GM19035 (cell line): Measurements from ENCODE around the gene USP34.

Source experiments
- ATAC-seq: cut with Tn5 transposase; IDR thresholded peaks from one replicate; pipeline ENCODE4 v1.9.1; 2021; ENCODE audit not compliant: unreplicated experiment

Gene USP34

GRCh38 chr2:61378281-61378680 lies 92.6 kb downstream of the USP34 start:
- no peak for ATAC-seq

- no peak for ATAC-seq
Observed at GRCh38 chr2:61377046-61377445, 93.8 kb downstream of the USP34 start.

DNA sequence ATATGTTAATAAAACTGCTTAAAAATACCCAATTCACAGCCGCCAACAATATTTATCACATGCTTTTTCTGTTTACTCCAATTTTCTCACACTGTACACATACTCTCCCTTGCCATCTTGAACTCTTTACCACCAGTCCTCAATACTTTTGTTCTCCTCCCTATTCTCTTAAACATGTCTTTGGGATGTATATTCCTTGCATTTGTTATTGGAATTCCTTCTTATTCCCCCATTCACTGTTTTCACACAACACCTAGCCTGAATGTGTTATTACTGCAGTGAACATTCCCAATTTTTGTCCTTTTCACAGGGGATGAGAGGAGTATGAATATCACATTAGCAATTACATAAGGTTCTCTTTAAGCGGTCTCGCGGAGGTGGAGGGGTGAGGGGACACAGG lies 94.7 kb downstream of the USP34 start:
- ATAC-seq: no peak

DNA sequence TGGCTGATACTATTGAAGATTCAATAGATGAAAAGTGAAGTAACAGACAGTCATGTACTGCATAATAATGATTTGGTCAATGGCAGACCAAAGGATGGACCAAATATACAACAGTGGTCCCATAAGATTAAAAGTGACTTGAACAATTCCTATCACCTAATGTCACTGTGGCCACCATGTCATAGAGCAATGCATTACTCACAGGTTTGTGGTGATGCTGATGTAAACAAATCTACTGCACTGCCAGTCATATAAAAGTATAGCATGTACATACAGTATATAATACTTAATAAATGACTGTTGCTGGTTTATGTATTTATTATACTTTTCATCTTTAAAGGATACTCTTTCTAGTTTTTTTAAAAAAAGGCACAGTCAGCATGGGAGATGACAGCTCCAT lies 99.9 kb downstream of the USP34 start:
- no peak for ATAC-seq

DNA sequence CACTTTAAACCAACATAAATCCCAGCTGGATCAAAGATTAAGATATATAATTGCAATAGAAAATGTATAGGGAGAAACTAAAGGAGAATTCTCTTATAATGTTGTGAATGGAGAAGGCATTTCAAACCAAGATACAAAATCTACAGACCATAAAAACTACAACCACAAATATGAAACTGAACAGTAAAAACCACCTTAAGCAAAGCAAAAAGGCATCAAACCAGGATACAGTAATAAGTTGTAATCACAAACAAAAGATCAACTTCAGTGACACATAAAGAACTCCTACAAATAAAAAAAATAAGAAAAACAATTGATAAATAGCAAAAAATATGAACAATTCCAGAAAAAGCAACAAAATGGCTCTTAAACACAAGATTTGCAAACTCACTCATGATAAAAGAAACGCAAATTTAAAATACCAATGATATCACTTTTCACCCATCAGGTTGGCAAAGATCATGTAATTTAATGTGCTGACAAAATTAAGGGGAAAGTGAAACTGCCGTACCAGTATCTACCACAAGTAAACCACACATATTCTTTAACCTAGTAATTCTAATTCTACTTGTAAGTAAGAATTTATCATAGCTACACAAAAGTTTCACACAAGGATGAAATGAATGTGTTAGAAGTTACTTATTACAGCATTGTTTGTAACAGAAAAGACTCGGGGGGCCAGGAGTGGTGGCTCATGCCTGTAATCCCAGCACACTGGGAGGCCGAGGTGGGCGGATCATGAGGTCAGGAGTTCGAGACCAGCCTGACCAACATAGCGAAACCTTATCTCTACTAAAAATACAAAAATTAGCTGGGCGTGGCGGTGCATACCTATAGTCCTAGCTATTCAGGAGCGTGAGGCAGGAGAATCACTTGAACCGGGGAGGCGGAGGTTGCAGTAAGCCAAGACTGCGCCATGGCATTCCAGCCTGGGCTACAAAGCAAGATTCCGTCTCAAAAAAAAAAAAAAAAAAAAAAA lies 101.9 kb downstream of the USP34 start:
- no peak for ATAC-seq

- no peak for ATAC-seq
Observed at GRCh38 chr2:61367177-61367576, 103.7 kb downstream of the USP34 start.

GRCh38 chr2:61363580-61363979 lies 107.3 kb downstream of the USP34 start:
- ATAC-seq: no peak

DNA sequence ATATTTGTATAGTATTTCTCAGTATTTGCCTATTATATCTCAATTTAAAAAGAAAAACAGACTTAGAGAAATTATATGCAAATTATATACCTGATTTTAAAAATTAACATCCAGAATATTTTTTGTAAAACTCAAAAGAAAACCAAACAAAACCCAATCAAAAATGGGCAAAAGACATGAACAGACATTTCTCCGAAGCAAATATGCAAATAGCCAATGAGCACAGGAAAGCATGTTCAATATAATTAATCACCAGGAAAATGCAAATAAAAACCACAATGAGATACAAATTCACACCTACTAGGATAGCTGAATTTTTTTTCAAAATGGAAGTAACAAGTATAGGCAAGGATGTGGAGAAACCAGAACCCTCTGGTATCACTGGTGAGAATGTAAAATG lies 108.0 kb downstream of the USP34 start:
- ATAC-seq: no peak

- ATAC-seq: no peak
Observed at GRCh38 chr2:61361068-61361467, 109.8 kb downstream of the USP34 start.

DNA sequence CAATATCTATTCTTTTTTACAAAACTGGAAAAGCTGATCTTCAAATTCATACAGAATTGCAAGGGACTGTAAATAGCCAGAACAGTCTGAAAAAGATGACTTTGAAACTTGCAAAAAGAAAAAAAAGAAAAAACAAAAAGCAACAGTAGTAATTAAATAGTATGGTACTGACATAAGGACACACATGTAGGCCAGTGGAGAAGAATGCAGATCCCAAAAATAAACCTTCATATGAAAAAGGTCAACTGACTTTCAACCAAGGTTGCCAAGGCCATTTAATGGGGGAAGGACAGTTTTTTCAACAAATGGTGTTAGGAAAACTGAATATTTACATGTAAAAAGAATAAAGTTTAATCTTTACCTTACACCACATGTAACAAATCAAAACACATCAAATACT lies 111.8 kb downstream of the USP34 start:
- no peak for ATAC-seq

DNA sequence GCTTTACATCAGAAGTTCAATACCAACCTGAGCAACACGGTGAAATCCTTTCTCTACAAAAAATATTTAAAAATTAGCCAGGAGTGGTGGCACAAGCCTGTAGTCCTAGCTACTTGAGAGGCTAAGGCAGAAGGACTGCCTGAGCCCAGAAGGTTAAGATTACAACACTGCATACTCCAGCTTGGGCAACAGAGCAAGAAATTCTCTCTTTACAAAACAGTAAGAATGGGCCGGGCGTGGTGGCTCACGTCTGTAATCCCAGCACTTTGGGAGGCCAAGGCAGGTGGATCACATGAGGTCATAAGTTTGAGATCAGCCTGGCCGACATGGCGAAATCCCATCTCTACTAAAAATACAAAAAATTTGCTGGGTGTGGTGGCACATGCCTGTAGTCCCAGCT lies 113.2 kb downstream of the USP34 start:
- no peak for ATAC-seq

- ATAC-seq: no peak
Observed at GRCh38 chr2:61356958-61357350, 113.9 kb downstream of the USP34 start.

GRCh38 chr2:61356261-61356957 lies 114.5 kb downstream of the USP34 start:
- no peak for ATAC-seq

- no peak for ATAC-seq
Observed at GRCh38 chr2:61354543-61355197, 116.2 kb downstream of the USP34 start.

DNA sequence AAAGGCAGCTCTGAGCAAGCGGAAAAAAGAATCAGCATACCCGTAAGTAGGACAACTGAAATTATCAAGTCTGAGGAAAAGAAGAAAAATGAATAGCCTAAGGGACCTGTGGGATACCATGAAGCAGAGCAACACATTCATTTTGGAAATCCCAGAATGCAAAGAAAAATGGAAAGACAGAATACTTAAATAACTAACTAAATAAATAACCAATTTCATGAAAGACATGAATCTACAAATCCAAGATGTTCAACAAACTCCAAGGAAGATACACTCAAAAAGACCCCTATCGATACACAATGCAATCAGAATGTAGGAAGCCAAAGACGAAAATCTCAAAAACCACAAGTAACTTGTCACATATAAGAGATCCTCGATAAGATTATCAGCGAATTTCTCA lies 117.0 kb downstream of the USP34 start:
- no peak for ATAC-seq

DNA sequence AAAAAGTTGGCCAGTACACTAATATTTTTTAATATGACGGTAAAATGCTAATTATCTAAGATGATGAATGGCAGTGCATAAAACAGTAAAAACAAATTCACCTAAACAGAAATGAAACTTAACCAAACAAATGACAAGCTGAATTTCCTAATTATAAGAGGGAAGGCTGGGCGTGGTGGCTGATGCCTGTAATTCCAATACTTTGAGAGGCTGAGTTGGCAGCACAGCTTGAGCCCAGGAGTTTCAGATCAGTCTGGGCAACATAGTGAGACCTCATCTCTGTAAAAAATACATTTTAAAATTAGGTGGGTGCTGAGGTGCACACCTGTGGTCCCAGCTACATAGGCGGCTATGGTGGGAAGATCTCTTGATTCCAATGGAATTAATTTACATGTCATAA lies 120.1 kb downstream of the USP34 start:
- ATAC-seq: no peak

DNA sequence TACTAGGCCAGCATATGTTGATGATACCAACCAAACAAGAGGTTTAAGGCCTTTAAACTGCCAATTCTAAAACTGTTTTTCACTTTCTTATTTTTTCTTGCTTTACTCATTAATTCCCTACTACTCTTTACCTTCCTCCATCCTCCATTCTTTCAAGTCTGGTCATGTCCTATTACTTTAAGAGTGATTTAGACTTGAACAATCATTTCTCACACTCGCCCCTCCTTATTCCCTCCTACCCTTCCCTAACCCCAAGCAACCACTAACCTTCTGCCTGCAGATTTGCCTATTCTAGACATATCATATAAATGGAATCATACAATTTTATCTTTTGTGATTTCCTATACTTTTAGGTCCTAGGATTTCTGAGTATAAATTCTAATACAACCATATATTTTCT lies 127.7 kb downstream of the USP34 start:
- no peak for ATAC-seq

DNA sequence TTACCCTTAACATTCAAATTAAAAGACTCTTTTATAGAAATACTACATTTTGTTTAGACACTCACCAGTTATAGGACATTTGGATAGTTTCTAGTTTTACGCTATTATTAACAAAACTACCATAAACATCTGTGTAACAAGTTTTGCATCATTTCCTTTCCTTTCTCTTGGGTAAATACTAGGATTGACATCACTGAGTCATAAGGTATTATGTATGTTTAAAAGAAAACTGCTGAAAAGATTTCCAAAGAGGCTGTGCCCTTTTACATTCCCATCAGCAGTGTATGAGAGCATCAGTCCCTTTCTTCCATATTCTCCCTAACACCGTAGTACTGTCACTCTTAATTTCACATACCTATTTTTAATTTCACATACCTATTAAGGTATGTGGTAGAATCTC lies 130.6 kb downstream of the USP34 start:
- no peak for ATAC-seq

- ATAC-seq: no peak
Observed at GRCh38 chr2:61338447-61338846, 132.4 kb downstream of the USP34 start.

DNA sequence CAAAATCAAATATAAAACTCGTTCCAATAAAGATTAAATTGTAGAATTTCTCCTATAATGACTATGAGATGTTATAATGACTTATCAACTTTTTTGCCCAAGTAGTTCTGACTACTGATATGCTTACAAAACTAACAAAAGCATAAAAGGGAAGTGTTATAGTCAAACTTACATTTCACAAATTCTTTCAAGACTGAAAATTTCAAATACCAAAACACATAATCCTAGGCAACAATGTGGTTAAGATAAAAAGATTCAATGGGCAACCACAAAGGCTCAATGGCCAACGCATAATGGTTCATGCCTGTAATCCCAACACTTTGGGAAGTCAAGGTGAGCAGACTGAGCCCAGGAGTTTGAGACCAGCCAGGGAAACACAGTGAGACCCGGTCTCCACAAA lies 135.7 kb downstream of the USP34 start:
- no peak for ATAC-seq

GRCh38 chr2:61334466-61334865 lies 136.4 kb downstream of the USP34 start:
- ATAC-seq: no peak
